Fibroblast of pulmonary artery (primary cell): Measurements from ENCODE around the gene C14orf93.

Experiments
- DNase-seq: peaks from one replicate; pipeline ENCODE4 v3.0.0-alpha.2; 2010; ENCODE audit warnings: low read depth
- H3K4me3 ChIP-seq: replicated peaks from 2 replicates; pipeline ENCODE4 v1.5.1; 2011; ENCODE audit warnings: low read depth, mild to moderate bottlenecking, control low read depth, low read length, moderate library complexity
- TF ChIP-seq, protein P1 (sequence below): IDR thresholded peaks from 2 replicates; pipeline ENCODE4 v1.5.1; 2011; ENCODE audit warnings: mild to moderate bottlenecking, control low read depth, low read length, inconsistent platforms; ENCODE audit errors: missing control alignments

C14orf93 gene

GRCh38 chr14:22977434-22977683 is 32.6 kb downstream of the C14orf93 start:
- H3K4me3 ChIP-seq, result no peak overlapping the region
- TF ChIP-seq, protein P1, sequence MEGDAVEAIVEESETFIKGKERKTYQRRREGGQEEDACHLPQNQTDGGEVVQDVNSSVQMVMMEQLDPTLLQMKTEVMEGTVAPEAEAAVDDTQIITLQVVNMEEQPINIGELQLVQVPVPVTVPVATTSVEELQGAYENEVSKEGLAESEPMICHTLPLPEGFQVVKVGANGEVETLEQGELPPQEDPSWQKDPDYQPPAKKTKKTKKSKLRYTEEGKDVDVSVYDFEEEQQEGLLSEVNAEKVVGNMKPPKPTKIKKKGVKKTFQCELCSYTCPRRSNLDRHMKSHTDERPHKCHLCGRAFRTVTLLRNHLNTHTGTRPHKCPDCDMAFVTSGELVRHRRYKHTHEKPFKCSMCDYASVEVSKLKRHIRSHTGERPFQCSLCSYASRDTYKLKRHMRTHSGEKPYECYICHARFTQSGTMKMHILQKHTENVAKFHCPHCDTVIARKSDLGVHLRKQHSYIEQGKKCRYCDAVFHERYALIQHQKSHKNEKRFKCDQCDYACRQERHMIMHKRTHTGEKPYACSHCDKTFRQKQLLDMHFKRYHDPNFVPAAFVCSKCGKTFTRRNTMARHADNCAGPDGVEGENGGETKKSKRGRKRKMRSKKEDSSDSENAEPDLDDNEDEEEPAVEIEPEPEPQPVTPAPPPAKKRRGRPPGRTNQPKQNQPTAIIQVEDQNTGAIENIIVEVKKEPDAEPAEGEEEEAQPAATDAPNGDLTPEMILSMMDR, result no peak
- DNase-seq, result no peak

DNA sequence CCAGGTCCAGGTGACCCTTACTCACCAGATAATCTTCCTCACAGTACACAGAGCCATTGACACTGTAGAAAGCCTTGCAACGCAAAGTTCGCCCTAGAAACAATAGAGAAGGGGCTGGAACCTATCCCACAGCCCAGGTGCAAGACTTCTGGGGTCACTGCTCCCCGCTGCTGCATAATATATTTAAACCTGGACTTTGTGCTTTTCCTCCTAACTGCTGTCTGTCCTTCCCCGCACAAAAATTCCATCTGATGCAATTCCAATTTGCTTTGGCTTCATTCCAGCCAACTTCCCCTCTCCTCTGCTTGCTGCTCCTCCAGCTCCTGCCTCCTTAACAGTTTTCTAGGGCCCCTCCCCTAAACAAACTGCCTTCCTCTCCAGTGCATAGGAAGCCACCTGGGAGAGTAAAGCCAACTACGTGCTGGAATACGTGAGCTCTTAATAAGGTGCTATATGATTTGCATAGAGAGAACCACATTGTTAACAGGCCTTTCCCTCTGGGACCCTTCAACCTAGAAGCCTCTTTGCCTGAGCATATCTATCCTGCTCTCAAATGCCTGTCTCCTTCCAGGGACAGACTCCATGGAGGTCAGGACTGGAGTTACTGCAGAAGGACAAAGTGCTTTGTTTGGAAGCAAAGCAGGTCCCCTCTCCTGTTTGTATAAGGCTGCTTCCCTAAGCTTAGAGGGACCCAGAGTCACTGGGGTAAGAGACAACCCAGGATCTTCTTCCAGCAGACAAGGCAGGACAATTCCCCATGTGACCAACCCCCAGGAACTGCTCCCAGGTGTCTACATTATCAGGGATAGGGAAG is 33.1 kb downstream of the C14orf93 start:
- peak; percentile 79 for DNase-seq
- TF ChIP-seq, protein P1, result no peak
- H3K4me3 ChIP-seq, result no peak overlapping the region

- DNase-seq, result no peak
- TF ChIP-seq, protein P1, result no peak
Measured at GRCh38 chr14:22974530-22975313, 35.2 kb downstream of the C14orf93 start.

DNA sequence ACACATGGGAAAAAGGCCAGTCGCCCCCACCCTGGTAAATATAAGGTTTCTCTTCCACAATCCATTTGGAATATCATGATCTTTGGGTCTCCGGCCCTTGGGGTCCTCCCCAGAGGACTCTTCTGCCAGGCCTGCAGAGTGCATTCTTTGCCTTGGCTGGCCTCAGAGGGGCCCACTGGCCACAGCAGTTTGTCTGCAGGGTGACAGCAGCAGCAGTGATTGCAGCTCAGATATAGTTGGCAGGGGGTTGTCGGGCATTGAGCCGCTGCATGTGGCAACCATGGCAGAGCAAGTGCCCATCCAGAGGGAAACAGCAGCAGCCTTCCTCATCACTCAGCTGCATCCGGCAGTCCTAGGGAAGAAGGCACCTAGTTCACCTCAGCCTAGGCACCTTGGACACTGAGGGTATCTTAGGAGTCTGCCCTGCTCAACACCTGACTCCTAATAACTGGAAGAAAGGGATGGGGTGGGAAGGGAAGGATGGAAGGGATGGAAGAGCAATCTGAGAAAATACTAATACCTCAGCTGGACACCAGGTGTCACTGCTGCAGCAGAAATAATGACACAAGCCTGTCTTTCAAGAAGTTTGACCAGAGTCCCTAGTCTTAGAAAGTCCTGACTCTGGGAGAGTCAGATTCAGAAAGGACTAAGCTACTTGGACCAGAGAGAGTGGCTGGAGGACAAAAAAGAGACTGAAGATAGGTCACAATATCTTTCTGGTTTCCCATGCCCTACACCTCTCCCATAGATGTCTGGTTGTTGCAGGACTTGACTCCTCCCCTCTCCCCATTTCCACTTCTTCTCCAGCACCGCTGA is 36.5 kb downstream of the C14orf93 start:
- no peak overlapping the region for H3K4me3 ChIP-seq
- TF ChIP-seq, protein P1, result peak; percentile 74
- DNase-seq, result peak; percentile 82

More at GRCh38 chr14:22974530-22975313, 35.2 kb downstream of the C14orf93 start:
- no peak overlapping the region for H3K4me3 ChIP-seq

DNA sequence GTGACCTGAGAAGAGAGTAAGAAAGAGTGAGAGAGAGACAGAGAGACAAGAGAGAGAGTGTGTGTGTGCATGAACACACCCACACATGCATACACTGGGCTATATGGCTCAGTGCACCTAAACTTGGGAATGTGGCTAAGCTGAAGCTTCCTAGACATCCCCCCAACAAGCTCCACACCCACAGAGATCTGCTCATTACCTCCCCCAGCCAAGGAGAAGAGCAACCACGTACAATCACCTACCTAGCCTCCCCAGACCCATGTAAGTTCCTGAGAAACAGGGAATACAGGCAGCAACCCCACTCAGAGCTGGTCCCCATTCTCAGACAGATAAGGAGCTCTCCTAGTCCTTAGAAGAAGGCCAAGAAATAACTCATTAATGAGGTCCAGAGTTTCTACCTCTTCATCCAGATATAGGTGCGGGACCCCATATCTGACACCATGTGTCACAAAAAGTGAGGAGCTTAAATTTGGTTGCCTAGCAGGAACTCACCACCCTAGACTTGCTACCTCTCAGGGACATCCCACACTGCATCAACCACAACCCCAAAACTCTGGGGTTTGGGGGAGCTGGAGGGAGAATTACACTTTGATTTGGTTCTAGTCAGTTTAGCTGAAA is 37.5 kb downstream of the C14orf93 start:
- no peak for DNase-seq
- no peak overlapping the region for H3K4me3 ChIP-seq
- TF ChIP-seq, protein P1, result no peak

DNA sequence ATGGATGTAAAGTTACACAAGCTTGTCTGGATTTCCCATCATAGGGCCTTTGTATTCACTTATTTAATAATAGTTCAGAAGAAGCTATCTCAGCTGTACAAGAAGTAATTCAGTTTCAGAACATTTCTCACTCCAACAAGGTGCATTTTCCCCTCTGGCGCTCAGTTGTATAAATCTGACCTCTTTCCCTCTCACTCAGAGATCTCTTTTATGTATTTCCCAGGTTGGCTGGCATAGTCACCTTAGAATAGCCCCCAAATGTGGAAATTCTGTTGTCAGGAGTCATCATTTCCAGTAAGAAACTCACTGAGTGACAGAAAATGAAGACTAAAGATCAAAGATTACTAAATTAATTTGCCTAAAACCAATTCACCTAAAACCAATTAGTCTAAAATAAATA is 38.8 kb downstream of the C14orf93 start:
- TF ChIP-seq, protein P1, result no peak
- no peak overlapping the region for H3K4me3 ChIP-seq
- no peak for DNase-seq
